Measurements from ENCODE around the gene FAM114A2. TPM values are rescaled to one million over a fixed set of nuclear protein-coding genes. Genes with fewer than 3 reads are reported as not detected.

Gene FAM114A2
- total RNA-seq, 1 experiment from 2014 or later = 12.8 TPM

- Histone ChIP-seq H4K20me1 (ENCODE audit: control insufficient read depth, insufficient read depth, insufficient read length) (no peaks in the 10 kb centered on the region), H3T11ph (ENCODE audit: low read length) (no peak overlapping the region), H3K9ac (ENCODE audit: extremely low read depth, insufficient read length, low read length) (no peak overlapping the region), H3K4me1 (ENCODE audit: insufficient read depth, low read length) (no peaks in the 10 kb centered on the region), H2BK12ac (ENCODE audit: insufficient read length, low read depth, low read length) (no peak overlapping the region), H3K79me2 (ENCODE audit: insufficient read depth, low read length) (no peaks in the 10 kb centered on the region), H3K23me2 (ENCODE audit: insufficient read length, low read depth, low read length, poor library complexity, severe bottlenecking) (no peaks in the 10 kb centered on the region), H2BK20ac (ENCODE audit: low read depth, low read length, poor library complexity, severe bottlenecking) (no peak overlapping the region), H2BK5ac (ENCODE audit: insufficient read length, low read length) (no peak overlapping the region), H3K18ac (ENCODE audit: insufficient read length, low read depth, low read length) (no peak overlapping the region), H3K4me2 (ENCODE audit: insufficient read depth, insufficient read length, low read length) (no peak overlapping the region), H4K91ac (ENCODE audit: insufficient read length, low read depth, low read length) (no peak overlapping the region), H3K9me3 (ENCODE audit: control insufficient read depth, low read depth, low read length) (no peaks in the 10 kb centered on the region), H3K23ac (ENCODE audit: insufficient read length, low read depth, low read length) (no peak overlapping the region), H2BK120ac (ENCODE audit: low read depth, low read length, poor library complexity, severe bottlenecking) (no peak overlapping the region), H2AK5ac (ENCODE audit: insufficient read length, low read length) (no peak overlapping the region), H3K79me1 (ENCODE audit: insufficient read depth, low read depth, low read length, poor library complexity, severe bottlenecking) (no peaks in the 10 kb centered on the region), H3K4ac (ENCODE audit: low read depth, low read length) (no peak overlapping the region), H4K8ac (replicated peaks; ENCODE audit: insufficient read length, low read depth, low read length) (no peak overlapping the region), H3K27ac (ENCODE audit: insufficient read length, low read depth, low read length) (no peak overlapping the region), H3K56ac (ENCODE audit: insufficient read length, low read depth, low read length) (no peak overlapping the region), H4K5ac (ENCODE audit: insufficient read length, low read depth, low read length) (no peak overlapping the region), H3K14ac (ENCODE audit: insufficient read depth, low read length) (no peak overlapping the region), H2BK15ac (ENCODE audit: low read depth, low read length) (no peak overlapping the region), H3K27me3 (ENCODE audit: insufficient read depth, low read length) (no peaks in the 10 kb centered on the region), H2AFZ (ENCODE audit: low read length) (no peak overlapping the region)
- no peak overlapping the region; a peak in 1 of 7 replicates for H3K27ac Mint-ChIP-seq
- no peak overlapping the region for H3K4me3 Mint-ChIP-seq
- DNase-seq = no peak
- no peaks in the 10 kb centered on the region for H3K4me1 Mint-ChIP-seq
- H3K9me3 Mint-ChIP-seq = no peaks in the 10 kb centered on the region
- peaks cover 0 to 3% (median 0%) of the 10 kb centered on the region in 3 experiments; a peak in 2 of 7 replicates for H3K36me3 Mint-ChIP-seq (ENCODE audit: insufficient read depth in 1 of 3, low read depth in 3 of 3)
- no peaks in the 10 kb centered on the region for H3K27me3 Mint-ChIP-seq (ENCODE audit: low read depth)
- TF ChIP-seq, protein P1, sequence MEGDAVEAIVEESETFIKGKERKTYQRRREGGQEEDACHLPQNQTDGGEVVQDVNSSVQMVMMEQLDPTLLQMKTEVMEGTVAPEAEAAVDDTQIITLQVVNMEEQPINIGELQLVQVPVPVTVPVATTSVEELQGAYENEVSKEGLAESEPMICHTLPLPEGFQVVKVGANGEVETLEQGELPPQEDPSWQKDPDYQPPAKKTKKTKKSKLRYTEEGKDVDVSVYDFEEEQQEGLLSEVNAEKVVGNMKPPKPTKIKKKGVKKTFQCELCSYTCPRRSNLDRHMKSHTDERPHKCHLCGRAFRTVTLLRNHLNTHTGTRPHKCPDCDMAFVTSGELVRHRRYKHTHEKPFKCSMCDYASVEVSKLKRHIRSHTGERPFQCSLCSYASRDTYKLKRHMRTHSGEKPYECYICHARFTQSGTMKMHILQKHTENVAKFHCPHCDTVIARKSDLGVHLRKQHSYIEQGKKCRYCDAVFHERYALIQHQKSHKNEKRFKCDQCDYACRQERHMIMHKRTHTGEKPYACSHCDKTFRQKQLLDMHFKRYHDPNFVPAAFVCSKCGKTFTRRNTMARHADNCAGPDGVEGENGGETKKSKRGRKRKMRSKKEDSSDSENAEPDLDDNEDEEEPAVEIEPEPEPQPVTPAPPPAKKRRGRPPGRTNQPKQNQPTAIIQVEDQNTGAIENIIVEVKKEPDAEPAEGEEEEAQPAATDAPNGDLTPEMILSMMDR (conservative IDR thresholded peaks at IDR 0.05) = no peak
- WGBS (ENCODE audit: extremely low coverage, insufficient read length, low lambda C conversion rate) = no CpG with 5 or more reads among the region's 7 CpGs
These were observed 36.1 kb downstream of the FAM114A2 start for GRCh38 chr5:154002511-154003020.

Measured in H9 (cell line).